ENCODE results near the gene GALK2. TPM values are rescaled to one million over a fixed set of nuclear protein-coding genes. Genes with fewer than 3 reads are reported as not detected.

GALK2 gene
- total RNA-seq, 1 donor from 2014 or later: 50.1 TPM

GRCh38 chr15:49296258-49296657 is 126.2 kb downstream of the GALK2 start:
- H3K27me3 ChIP-seq (ENCODE audit: control insufficient read depth in 3 of 3, insufficient read depth in 3 of 3, low read length in 3 of 3): no peaks in the 10 kb centered on the region
- H3K4me1 ChIP-seq (ENCODE audit: control insufficient read depth in 3 of 3, insufficient read depth in 3 of 3, low read length in 3 of 3): no peaks in the 10 kb centered on the region
- H3K27ac ChIP-seq (ENCODE audit: low read depth, low read length): no peak overlapping the region
- peaks cover 0 to 3% (median 0%) of the 10 kb centered on the region in 3 donors for H3K36me3 ChIP-seq (ENCODE audit: control insufficient read depth in 3 of 3, insufficient read depth in 3 of 3, low read length in 3 of 3)
- H3K9ac ChIP-seq (ENCODE audit: low read depth in 1 of 3, low read length in 3 of 3): no peak overlapping the region
- H3K9me3 ChIP-seq (ENCODE audit: control insufficient read depth in 3 of 3, low read length in 3 of 3): peaks cover 0 to 2% (median 0%) of the 10 kb centered on the region in 3 donors
- no peak overlapping the region for H3K4me3 ChIP-seq (ENCODE audit: low read length in 3 of 3)

- H3K4me3 ChIP-seq (ENCODE audit: low read length in 3 of 3): no peak overlapping the region
- H3K27me3 ChIP-seq (ENCODE audit: control insufficient read depth in 3 of 3, insufficient read depth in 3 of 3, low read length in 3 of 3): no peaks in the 10 kb centered on the region
- H3K4me1 ChIP-seq (ENCODE audit: control insufficient read depth in 3 of 3, insufficient read depth in 3 of 3, low read length in 3 of 3): no peaks in the 10 kb centered on the region
- H3K9me3 ChIP-seq (ENCODE audit: control insufficient read depth in 3 of 3, low read length in 3 of 3): peaks cover 0 to 2% (median 0%) of the 10 kb centered on the region in 3 donors
- H3K27ac ChIP-seq (ENCODE audit: low read depth, low read length): no peak overlapping the region
- H3K9ac ChIP-seq (ENCODE audit: low read depth in 1 of 3, low read length in 3 of 3): no peak overlapping the region
- H3K36me3 ChIP-seq (ENCODE audit: control insufficient read depth in 3 of 3, insufficient read depth in 3 of 3, low read length in 3 of 3): peaks cover 0 to 3% (median 3%) of the 10 kb centered on the region in 3 donors
Measured at GRCh38 chr15:49297584-49297983, 127.5 kb downstream of the GALK2 start.

DNA sequence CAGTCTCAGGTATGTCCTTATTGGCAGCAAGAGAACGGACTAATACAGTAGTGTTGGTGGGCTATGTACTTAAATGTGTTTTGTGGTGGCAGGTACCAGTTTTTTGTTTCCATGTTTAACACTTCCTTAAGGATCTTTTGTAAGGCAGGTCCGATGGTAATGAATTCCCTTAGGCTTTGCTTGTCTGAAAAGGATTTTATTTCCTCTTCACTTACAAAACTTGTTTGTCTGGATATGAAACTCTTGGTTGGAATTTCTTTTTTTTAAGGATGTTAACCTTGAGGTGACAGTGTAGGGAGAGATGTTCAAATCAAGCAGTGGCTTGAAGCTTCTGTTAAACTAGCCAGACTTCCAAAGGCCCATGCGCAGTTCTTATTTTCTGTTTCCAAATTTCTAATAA is 130.8 kb downstream of the GALK2 start:
- H3K4me3 ChIP-seq (ENCODE audit: low read length in 3 of 3): no peak overlapping the region
- no peaks in the 10 kb centered on the region for H3K27me3 ChIP-seq (ENCODE audit: control insufficient read depth in 3 of 3, insufficient read depth in 3 of 3, low read length in 3 of 3)
- no peak overlapping the region for H3K9ac ChIP-seq (ENCODE audit: low read depth in 1 of 3, low read length in 3 of 3)
- peaks cover 2 to 10% (median 3%) of the 10 kb centered on the region in 3 donors for H3K36me3 ChIP-seq (ENCODE audit: control insufficient read depth in 3 of 3, insufficient read depth in 3 of 3, low read length in 3 of 3)
- no peaks in the 10 kb centered on the region for H3K4me1 ChIP-seq (ENCODE audit: control insufficient read depth in 3 of 3, insufficient read depth in 3 of 3, low read length in 3 of 3)
- H3K9me3 ChIP-seq (ENCODE audit: control insufficient read depth in 3 of 3, low read length in 3 of 3): peaks cover 0 to 2% (median 0%) of the 10 kb centered on the region in 3 donors
- no peak overlapping the region for H3K27ac ChIP-seq (ENCODE audit: low read depth, low read length)

- Histone ChIP-seq H3K9me3 (ENCODE audit: control insufficient read depth in 3 of 3, low read length in 3 of 3) (peaks cover 0 to 2% (median 0%) of the 10 kb centered on the region in 3 donors), H3K9ac (ENCODE audit: low read depth in 1 of 3, low read length in 3 of 3) (no peak overlapping the region), H3K27ac (ENCODE audit: low read depth, low read length) (no peak overlapping the region), H3K4me3 (ENCODE audit: low read length in 3 of 3) (no peak overlapping the region), H3K27me3 (ENCODE audit: control insufficient read depth in 3 of 3, insufficient read depth in 3 of 3, low read length in 3 of 3) (no peaks in the 10 kb centered on the region), H3K4me1 (ENCODE audit: control insufficient read depth in 3 of 3, insufficient read depth in 3 of 3, low read length in 3 of 3) (no peaks in the 10 kb centered on the region), H3K36me3 (ENCODE audit: control insufficient read depth in 3 of 3, insufficient read depth in 3 of 3, low read length in 3 of 3) (peaks cover 2 to 8% (median 3%) of the 10 kb centered on the region in 3 donors)
Measured at GRCh38 chr15:49301562-49301961, 131.5 kb downstream of the GALK2 start.

- Histone ChIP-seq H3K27ac (ENCODE audit: low read depth, low read length) (no peak overlapping the region), H3K4me1 (ENCODE audit: control insufficient read depth in 3 of 3, insufficient read depth in 3 of 3, low read length in 3 of 3) (peaks cover 0 to 3% (median 0%) of the 10 kb centered on the region in 3 donors), H3K9ac (ENCODE audit: low read depth in 1 of 3, low read length in 3 of 3) (no peak overlapping the region), H3K4me3 (ENCODE audit: low read length in 3 of 3) (no peak overlapping the region), H3K9me3 (ENCODE audit: control insufficient read depth in 3 of 3, low read length in 3 of 3) (peaks cover 0 to 2% (median 0%) of the 10 kb centered on the region in 3 donors), H3K27me3 (ENCODE audit: control insufficient read depth in 3 of 3, insufficient read depth in 3 of 3, low read length in 3 of 3) (no peaks in the 10 kb centered on the region), H3K36me3 (ENCODE audit: control insufficient read depth in 3 of 3, insufficient read depth in 3 of 3, low read length in 3 of 3) (peaks cover 2 to 8% (median 3%) of the 10 kb centered on the region in 3 donors)
Measured at GRCh38 chr15:49303003-49303402, 133.0 kb downstream of the GALK2 start.

GRCh38 chr15:49306551-49306950 is 136.5 kb downstream of the GALK2 start:
- H3K9ac ChIP-seq (ENCODE audit: low read depth in 1 of 3, low read length in 3 of 3): no peak overlapping the region
- H3K27ac ChIP-seq (ENCODE audit: low read depth, low read length): no peak overlapping the region
- H3K4me3 ChIP-seq (ENCODE audit: low read length in 3 of 3): no peak overlapping the region
- H3K36me3 ChIP-seq (ENCODE audit: control insufficient read depth in 3 of 3, insufficient read depth in 3 of 3, low read length in 3 of 3): peaks cover 2 to 8% (median 2%) of the 10 kb centered on the region in 3 donors
- H3K9me3 ChIP-seq (ENCODE audit: control insufficient read depth in 3 of 3, low read length in 3 of 3): no peaks in the 10 kb centered on the region
- H3K4me1 ChIP-seq (ENCODE audit: control insufficient read depth in 3 of 3, insufficient read depth in 3 of 3, low read length in 3 of 3): peaks cover 5 to 9% (median 8%) of the 10 kb centered on the region in 3 donors
- H3K27me3 ChIP-seq (ENCODE audit: control insufficient read depth in 3 of 3, insufficient read depth in 3 of 3, low read length in 3 of 3): no peaks in the 10 kb centered on the region

GRCh38 chr15:49308686-49309085 is 138.6 kb downstream of the GALK2 start:
- peaks cover 6 to 12% (median 8%) of the 10 kb centered on the region in 3 donors for H3K4me1 ChIP-seq (ENCODE audit: control insufficient read depth in 3 of 3, insufficient read depth in 3 of 3, low read length in 3 of 3)
- no peaks in the 10 kb centered on the region for H3K9me3 ChIP-seq (ENCODE audit: control insufficient read depth in 3 of 3, low read length in 3 of 3)
- no peaks in the 10 kb centered on the region for H3K27me3 ChIP-seq (ENCODE audit: control insufficient read depth in 3 of 3, insufficient read depth in 3 of 3, low read length in 3 of 3)
- H3K4me3 ChIP-seq (ENCODE audit: low read length in 3 of 3): no peak overlapping the region
- peaks cover 0 to 7% (median 2%) of the 10 kb centered on the region in 3 donors for H3K36me3 ChIP-seq (ENCODE audit: control insufficient read depth in 3 of 3, insufficient read depth in 3 of 3, low read length in 3 of 3)
- H3K27ac ChIP-seq (ENCODE audit: low read depth, low read length): no peak overlapping the region
- H3K9ac ChIP-seq (ENCODE audit: low read depth in 1 of 3, low read length in 3 of 3): no peak overlapping the region

GRCh38 chr15:49309889-49310288 is 139.8 kb downstream of the GALK2 start:
- Histone ChIP-seq H3K9me3 (ENCODE audit: control insufficient read depth in 3 of 3, low read length in 3 of 3) (no peaks in the 10 kb centered on the region), H3K36me3 (ENCODE audit: control insufficient read depth in 3 of 3, insufficient read depth in 3 of 3, low read length in 3 of 3) (peaks cover 0 to 5% (median 0%) of the 10 kb centered on the region in 3 donors), H3K27ac (ENCODE audit: low read depth, low read length) (no peak overlapping the region), H3K4me3 (ENCODE audit: low read length in 3 of 3) (no peak overlapping the region), H3K9ac (ENCODE audit: low read depth in 1 of 3, low read length in 3 of 3) (no peak overlapping the region), H3K4me1 (ENCODE audit: control insufficient read depth in 3 of 3, insufficient read depth in 3 of 3, low read length in 3 of 3) (peaks cover 8 to 14% (median 13%) of the 10 kb centered on the region in 3 donors), H3K27me3 (ENCODE audit: control insufficient read depth in 3 of 3, insufficient read depth in 3 of 3, low read length in 3 of 3) (no peaks in the 10 kb centered on the region)

- Histone ChIP-seq H3K27me3 (ENCODE audit: control insufficient read depth in 3 of 3, insufficient read depth in 3 of 3, low read length in 3 of 3) (no peaks in the 10 kb centered on the region), H3K9me3 (ENCODE audit: control insufficient read depth in 3 of 3, low read length in 3 of 3) (no peaks in the 10 kb centered on the region), H3K4me1 (ENCODE audit: control insufficient read depth in 3 of 3, insufficient read depth in 3 of 3, low read length in 3 of 3) (peaks cover 10 to 12% (median 11%) of the 10 kb centered on the region in 3 donors), H3K27ac (ENCODE audit: low read depth, low read length) (no peak overlapping the region), H3K4me3 (ENCODE audit: low read length in 3 of 3) (no peak overlapping the region), H3K9ac (ENCODE audit: low read depth in 1 of 3, low read length in 3 of 3) (no peak overlapping the region), H3K36me3 (ENCODE audit: control insufficient read depth in 3 of 3, insufficient read depth in 3 of 3, low read length in 3 of 3) (peaks cover 0 to 3% (median 0%) of the 10 kb centered on the region in 3 donors)
Measured at GRCh38 chr15:49313650-49314049, 143.6 kb downstream of the GALK2 start.

GRCh38 chr15:49314716-49315115 is 144.7 kb downstream of the GALK2 start:
- Histone ChIP-seq H3K27ac (ENCODE audit: low read depth, low read length) (no peak overlapping the region), H3K4me1 (ENCODE audit: control insufficient read depth in 3 of 3, insufficient read depth in 3 of 3, low read length in 3 of 3) (peaks cover 7 to 9% (median 8%) of the 10 kb centered on the region in 3 donors), H3K36me3 (ENCODE audit: control insufficient read depth in 3 of 3, insufficient read depth in 3 of 3, low read length in 3 of 3) (peaks cover 0 to 3% (median 0%) of the 10 kb centered on the region in 3 donors), H3K9ac (ENCODE audit: low read depth in 1 of 3, low read length in 3 of 3) (no peak overlapping the region), H3K9me3 (ENCODE audit: control insufficient read depth in 3 of 3, low read length in 3 of 3) (no peaks in the 10 kb centered on the region), H3K27me3 (ENCODE audit: control insufficient read depth in 3 of 3, insufficient read depth in 3 of 3, low read length in 3 of 3) (no peaks in the 10 kb centered on the region), H3K4me3 (ENCODE audit: low read length in 3 of 3) (peak overlapping the region in 1 of 3 donors; percentile 20)

Data from skeletal muscle tissue (tissue), 4 donors.